ENCODE measurements around the gene SLC34A1.
"Not testable (repeated sequence)": the region's sequence is repeated elsewhere in the genome, so short reads cannot be mapped to it uniquely, and the experiment has no call there.

Gene SLC34A1

DNA sequence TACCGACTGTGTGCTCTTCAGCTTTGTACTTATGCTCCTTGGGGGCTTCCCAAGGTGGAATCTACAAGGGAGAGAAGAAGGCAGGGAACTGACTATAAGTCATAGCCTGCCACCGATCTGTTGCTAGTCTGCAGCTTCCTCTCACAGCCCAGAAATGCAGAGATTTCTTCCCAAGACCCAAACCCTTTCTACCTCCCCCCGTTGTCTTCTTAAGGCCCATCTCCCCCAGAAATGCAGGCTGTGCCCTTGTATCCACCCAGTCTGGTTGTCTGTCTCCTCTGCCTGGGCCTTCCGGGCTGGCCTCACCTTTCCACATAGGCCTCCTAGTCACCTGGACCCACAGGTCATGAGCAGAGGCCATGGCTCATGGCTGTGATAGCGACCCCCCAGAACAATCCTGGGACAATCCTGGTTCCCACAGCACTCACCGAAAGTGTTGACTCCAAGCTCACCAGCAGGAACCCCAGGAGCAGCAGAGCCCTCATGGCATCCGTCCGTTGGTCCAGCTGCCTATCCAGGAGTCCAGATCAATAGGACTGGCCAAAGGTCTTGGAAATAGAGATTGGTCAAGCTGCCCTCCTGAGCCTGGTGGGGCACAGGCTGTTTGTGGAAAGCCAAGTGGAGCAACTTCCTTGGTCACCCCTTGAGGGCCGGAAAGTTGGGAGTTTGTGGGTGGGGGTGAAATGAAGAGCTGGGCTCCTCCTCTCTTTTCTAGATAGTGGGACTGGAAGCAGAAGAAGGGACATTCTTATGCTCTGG is 25.0 kb downstream of the SLC34A1 start, which contains the start of gene F12:
TSS of gene F12 (minus strand) at position 522 of the 759 bp plus-strand sequence. CDS start at position 485, 37 bp downstream.
- no peak for DNase-seq (ENCODE audit: low spot score)
- in situ Hi-C loops (cut with MboI; ENCODE audit: low pct_unique_long_range_greater_than_20kb, low sequenced_read_pairs, unreplicated experiment): loop anchor here (10.0 kb wide), 1 partner anchor 46 kb away; no protein-coding TSS in a partner anchor
- TF ChIP-seq, protein P1, sequence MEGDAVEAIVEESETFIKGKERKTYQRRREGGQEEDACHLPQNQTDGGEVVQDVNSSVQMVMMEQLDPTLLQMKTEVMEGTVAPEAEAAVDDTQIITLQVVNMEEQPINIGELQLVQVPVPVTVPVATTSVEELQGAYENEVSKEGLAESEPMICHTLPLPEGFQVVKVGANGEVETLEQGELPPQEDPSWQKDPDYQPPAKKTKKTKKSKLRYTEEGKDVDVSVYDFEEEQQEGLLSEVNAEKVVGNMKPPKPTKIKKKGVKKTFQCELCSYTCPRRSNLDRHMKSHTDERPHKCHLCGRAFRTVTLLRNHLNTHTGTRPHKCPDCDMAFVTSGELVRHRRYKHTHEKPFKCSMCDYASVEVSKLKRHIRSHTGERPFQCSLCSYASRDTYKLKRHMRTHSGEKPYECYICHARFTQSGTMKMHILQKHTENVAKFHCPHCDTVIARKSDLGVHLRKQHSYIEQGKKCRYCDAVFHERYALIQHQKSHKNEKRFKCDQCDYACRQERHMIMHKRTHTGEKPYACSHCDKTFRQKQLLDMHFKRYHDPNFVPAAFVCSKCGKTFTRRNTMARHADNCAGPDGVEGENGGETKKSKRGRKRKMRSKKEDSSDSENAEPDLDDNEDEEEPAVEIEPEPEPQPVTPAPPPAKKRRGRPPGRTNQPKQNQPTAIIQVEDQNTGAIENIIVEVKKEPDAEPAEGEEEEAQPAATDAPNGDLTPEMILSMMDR (IDR thresholded peaks at IDR 0.05; ENCODE audit: extremely low read depth, insufficient read depth, missing control alignments): no peak

DNA sequence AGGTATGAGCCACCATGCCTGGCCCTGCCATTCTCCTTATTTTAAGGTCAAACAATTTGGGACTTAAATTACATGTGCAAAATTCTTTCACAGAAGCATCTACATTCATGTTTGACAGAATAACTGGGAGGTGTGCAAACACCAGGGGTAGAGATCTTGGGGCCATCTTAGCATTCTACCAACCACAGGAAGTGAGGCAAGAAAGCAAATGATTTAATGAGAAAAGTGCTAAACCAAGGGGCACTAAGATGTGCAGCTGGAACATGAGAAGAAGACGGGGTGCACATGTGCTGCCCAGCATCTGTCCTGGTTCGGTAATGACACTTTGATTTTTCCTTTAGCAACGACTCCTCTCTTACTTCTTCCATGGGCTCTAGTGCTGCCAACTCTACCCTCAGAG is 26.3 kb downstream of the SLC34A1 start:
- in situ Hi-C loops (cut with MboI; ENCODE audit: low pct_unique_long_range_greater_than_20kb, low sequenced_read_pairs, unreplicated experiment): no loop called here
- TF ChIP-seq, protein P1 (IDR thresholded peaks at IDR 0.05; ENCODE audit: extremely low read depth, insufficient read depth, missing control alignments): no peak

DNA sequence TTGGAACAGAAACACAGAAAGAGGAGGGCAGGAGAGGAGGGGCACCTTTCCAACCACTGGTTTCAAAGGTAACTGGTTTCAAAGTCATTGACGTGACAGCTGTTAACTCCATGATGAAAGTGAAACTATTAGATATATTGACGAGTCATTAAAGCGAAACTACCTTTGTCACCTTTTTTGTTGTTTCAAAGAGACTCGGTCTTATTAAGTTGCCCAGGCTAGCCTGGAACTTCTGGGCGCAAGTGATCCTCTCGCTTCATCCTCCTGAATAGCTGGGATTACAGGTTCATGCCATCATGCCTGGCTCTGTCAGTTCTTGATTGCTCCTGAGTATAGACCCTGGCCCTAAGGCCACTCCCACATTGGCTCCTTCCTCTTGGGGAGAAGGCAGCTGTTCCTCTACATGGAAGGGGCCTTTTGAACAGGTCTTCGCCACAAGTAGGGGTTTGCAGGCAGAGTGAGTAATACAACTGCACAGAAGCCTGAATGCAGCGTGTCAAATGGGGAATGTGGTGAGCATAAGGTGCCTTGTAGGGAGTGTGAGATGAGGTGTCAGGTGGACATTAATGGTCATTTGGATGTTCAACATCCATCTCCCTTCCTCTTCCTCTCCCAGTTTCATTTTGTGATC is 28.5 kb downstream of the SLC34A1 start:
- DNase-seq (ENCODE audit: low spot score): peak; percentile 64
- in situ Hi-C loops (cut with MboI; ENCODE audit: low pct_unique_long_range_greater_than_20kb, low sequenced_read_pairs, unreplicated experiment): no loop called here
- TF ChIP-seq, protein P1 (IDR thresholded peaks at IDR 0.05; ENCODE audit: extremely low read depth, insufficient read depth, missing control alignments): no peak

More for the DNA sequence above, 26.3 kb downstream of the SLC34A1 start:
- DNase-seq (ENCODE audit: low spot score): no peak

DNA sequence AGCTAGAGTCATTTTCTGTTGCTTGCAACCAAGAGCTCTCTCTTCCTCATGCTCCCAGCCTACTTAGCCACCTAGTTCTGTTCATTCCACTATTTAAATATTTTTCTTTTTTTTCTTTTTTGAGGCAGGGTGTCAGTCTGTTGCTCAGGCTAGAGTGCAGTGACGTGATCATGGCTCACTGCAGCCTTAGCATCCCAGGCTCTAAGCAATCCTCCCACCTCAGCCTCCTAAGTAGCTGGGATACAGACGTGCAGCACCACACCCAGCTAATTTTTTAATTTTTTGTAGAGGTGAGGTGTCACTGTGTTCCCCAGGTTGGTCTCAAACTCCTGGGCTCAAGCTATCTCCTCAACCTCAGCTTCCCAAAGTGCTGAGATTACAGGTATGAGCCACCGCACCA is 30.2 kb downstream of the SLC34A1 start:
- TF ChIP-seq, protein P1 (IDR thresholded peaks at IDR 0.05; ENCODE audit: extremely low read depth, insufficient read depth, missing control alignments): no peak
- no peak for DNase-seq (ENCODE audit: low spot score)
- in situ Hi-C loops (cut with MboI; ENCODE audit: low pct_unique_long_range_greater_than_20kb, low sequenced_read_pairs, unreplicated experiment): no loop called here

DNA sequence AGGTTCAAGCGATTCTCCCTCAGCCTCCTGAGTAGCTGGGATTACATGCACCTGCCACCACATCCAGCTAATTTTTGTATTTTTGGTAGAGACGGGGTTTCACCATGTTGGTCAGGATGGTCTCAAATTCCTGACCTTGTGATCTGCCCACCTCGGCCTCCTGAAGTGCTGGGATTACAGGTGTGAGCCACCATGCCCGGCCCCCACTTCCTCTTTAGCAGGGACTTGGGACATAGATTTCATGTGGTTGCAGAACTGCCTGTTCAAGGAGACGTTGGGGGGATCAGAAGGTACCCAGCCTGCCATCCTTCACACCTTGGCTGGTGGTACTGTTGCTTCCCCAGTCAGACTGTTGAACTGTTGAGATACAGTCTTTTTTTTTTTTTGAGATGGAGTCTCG is 32.8 kb downstream of the SLC34A1 start:
- DNase-seq (ENCODE audit: low spot score); in situ Hi-C loops (cut with MboI; ENCODE audit: low pct_unique_long_range_greater_than_20kb, low sequenced_read_pairs, unreplicated experiment): not testable (repeated sequence)

DNA sequence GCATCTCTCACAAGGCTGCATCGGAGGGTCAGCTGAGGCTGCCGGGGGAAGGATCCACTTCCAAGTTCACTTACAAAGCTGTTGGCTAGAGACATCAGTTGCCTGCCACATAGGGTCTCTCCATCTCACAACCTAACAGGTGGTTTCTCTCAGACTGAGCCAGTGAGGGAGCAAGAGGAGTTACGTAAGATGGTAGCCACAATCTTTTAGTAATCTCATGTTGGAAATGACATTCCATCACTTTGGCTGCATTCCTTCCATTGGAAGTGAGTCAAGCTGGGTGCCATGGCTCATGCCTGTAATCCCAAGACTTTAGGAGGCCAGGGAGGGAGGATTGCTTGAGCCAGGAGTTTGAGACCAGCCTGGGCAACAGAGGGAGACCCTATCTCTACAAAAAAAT is 34.8 kb downstream of the SLC34A1 start:
- TF ChIP-seq, protein P1 (IDR thresholded peaks at IDR 0.05; ENCODE audit: extremely low read depth, insufficient read depth, missing control alignments): no peak
- no peak for DNase-seq (ENCODE audit: low spot score)
- in situ Hi-C loops (cut with MboI; ENCODE audit: low pct_unique_long_range_greater_than_20kb, low sequenced_read_pairs, unreplicated experiment): no loop called here

DNA sequence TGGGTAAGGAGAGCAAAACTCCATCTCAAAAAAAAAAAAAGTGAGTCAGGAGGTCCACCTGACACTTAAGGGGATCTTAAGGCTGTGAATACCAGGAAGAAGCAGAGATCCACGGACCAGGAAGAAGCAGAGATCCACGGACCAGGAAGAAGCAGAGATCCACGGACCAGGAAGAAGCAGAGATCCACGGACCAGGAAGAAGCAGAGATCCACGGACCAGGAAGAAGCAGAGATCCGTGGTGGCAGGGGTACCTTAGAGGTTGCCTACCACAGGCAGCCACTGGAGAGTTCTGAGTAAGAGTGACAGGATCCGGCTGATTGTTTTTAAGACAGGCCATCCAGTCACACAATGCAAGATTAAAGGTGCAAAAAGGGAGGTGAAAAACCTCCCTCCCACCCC is 36.2 kb downstream of the SLC34A1 start:
- in situ Hi-C loops (cut with MboI; ENCODE audit: low pct_unique_long_range_greater_than_20kb, low sequenced_read_pairs, unreplicated experiment); DNase-seq (ENCODE audit: low spot score): not testable (repeated sequence)

All from GM13977 (cell line).